PC-9 (cell line): ENCODE measurements around the gene CNGB1. TPM values are rescaled to one million over a fixed set of nuclear protein-coding genes. Genes with fewer than 3 reads are reported as not detected.
"Not testable (repeated sequence)": the region's sequence is repeated elsewhere in the genome, so short reads cannot be mapped to it uniquely, and the experiment has no call there.

ENCODE experiments used
- BruUV-seq: library from RNA; stranded (reverse); fragments of 400-500 nt; replicated peaks from 2 replicates; lab custom pipeline; 2021; lab: Mats Ljungman, UMichigan
- CTCF ChIA-PET: fragments of 300-600 bp; sonication (Branson Sonifier 250); formaldehyde crosslinking; loops from one replicate; lab custom pipeline; 2022; ENCODE audit warnings: antibody characterized with exemption; lab: Charles Lee
- POLR2A ChIA-PET: fragments of 300-600 bp; sonication (Branson Sonifier 250); formaldehyde crosslinking; loops from one replicate; lab custom pipeline; 2022; ENCODE audit warnings: antibody characterized with exemption; ENCODE audit not compliant: unreplicated experiment; lab: Charles Lee
- DNase-seq, 2 experiments: peaks; one replicate each; pipeline versions ENCODE4 v3.0.0 to v3.0.0-alpha.2; 2015 to 2022; ENCODE audit warnings: mixed read lengths in 1 of 2
- H2AFZ ChIP-seq: fragments of 200-600 bp; sonication (generic); 2 replicates; pipeline ENCODE4 v1.8.1; 2017; ENCODE audit warnings: antibody characterized with exemption
- H3F3A ChIP-seq: fragments of 200-600 bp; sonication (generic); 2 replicates; pipeline ENCODE4 v1.8.1; 2017; ENCODE audit warnings: antibody characterized with exemption, mild to moderate bottlenecking, low read depth; ENCODE audit not compliant: insufficient read depth
- H3K27ac ChIP-seq: fragments of 200-600 bp; sonication (generic); 2 replicates; pipeline ENCODE4 v1.6.1; 2016; ENCODE audit warnings: mixed run types
- H3K27me3 ChIP-seq: fragments of 200-600 bp; sonication (generic); 2 replicates; pipeline ENCODE4 v1.6.1; 2016; ENCODE audit warnings: low read depth, mixed run types; ENCODE audit not compliant: insufficient read depth
- H3K36me3 ChIP-seq: fragments of 200-600 bp; sonication (generic); 2 replicates; pipeline ENCODE4 v1.6.1; 2016; ENCODE audit warnings: low read depth, mixed run types
- H3K4me1 ChIP-seq: fragments of 200-600 bp; sonication (generic); replicated peaks from 2 replicates; pipeline ENCODE4 v1.6.1; 2016; ENCODE audit warnings: mixed run types; ENCODE audit not compliant: insufficient read depth
- H3K4me2 ChIP-seq: fragments of 200-600 bp; sonication (generic); 2 replicates; pipeline ENCODE4 v1.6.1; 2017; ENCODE audit warnings: mixed run types
- H3K4me3 ChIP-seq: fragments of 200-600 bp; sonication (generic); 2 replicates; pipeline ENCODE4 v1.6.1; 2016; ENCODE audit warnings: mixed run types
- H3K79me2 ChIP-seq: fragments of 200-600 bp; sonication (generic); 2 replicates; pipeline ENCODE4 v1.6.1; 2017; ENCODE audit warnings: low read depth, mixed run types
- H3K9me2 ChIP-seq: fragments of 200-600 bp; sonication (generic); 2 replicates; pipeline ENCODE4 v1.8.1; 2017; ENCODE audit warnings: mild to moderate bottlenecking; ENCODE audit not compliant: insufficient read depth
- H3K9me3 ChIP-seq: fragments of 200-600 bp; sonication (generic); 2 replicates; pipeline ENCODE4 v1.8.1; 2016; ENCODE audit warnings: low read depth; ENCODE audit not compliant: insufficient read depth
- H4K20me1 ChIP-seq: fragments of 200-600 bp; sonication (generic); 2 replicates; pipeline ENCODE4 v1.8.1; 2017; ENCODE audit not compliant: insufficient read depth
- CTCF ChIP-seq: fragments of 200-600 bp; sonication (generic); conservative IDR thresholded peaks from 2 replicates; pipeline ENCODE4 v1.6.1; 2017; ENCODE audit warnings: mixed run types, antibody characterized with exemption, mild to moderate bottlenecking, moderate library complexity
- EZH2 ChIP-seq: fragments of 200-600 bp; sonication (generic); IDR thresholded peaks from 2 replicates; pipeline ENCODE4 v1.8.0; 2017; ENCODE audit warnings: antibody characterized with exemption, low read depth
- intact Hi-C: fragments of 100-400 bp; cut with micrococcal nuclease; formaldehyde crosslinking; loops from one replicate; pipeline ENCODE4 v1.10.0; 2022; ENCODE audit not compliant: unreplicated experiment
- total RNA-seq: library from RNA; stranded (reverse); gene quantifications from 2 replicates; pipeline ENCODE4 v1.2.3, GENCODE V29; 2021

Gene CNGB1
- total RNA-seq, 1 experiment from 2014 or later: 1.1 TPM

DNA sequence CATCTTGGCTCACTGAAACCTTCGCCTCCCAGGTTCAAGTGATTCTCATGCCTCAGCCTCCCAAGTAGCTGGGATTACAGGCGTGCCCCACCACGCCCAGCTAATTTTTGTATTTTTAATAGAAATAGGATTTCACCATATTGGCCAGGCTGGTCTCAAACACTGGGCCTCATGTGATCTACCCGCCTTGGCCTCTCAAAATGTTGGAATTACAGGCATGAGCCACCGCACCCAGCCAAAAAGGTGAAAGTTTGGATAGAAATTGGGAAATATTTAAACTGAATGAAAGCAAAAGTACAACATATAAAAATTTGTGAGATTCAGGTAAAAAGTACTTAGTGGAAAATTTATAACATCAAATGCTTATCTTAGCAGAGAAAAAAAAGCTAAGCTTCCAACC lies 115.7 kb downstream of the CNGB1 start:
- TF ChIP-seq EZH2 (no peak), CTCF (no peak)
- no peaks in the 10 kb centered on the region for H3K4me1 ChIP-seq
- intact Hi-C loops: no loop called here
- no TSS peak for BruUV-seq
- CTCF ChIA-PET: no interaction called here
- no peak overlapping the region for H2AFZ ChIP-seq
- no peaks in the 10 kb centered on the region for H3K79me2 ChIP-seq
- H4K20me1 ChIP-seq: no peaks in the 10 kb centered on the region
- H3K36me3 ChIP-seq: no peaks in the 10 kb centered on the region
- H3K27ac ChIP-seq: no peak overlapping the region
- no peaks in the 10 kb centered on the region for H3K9me3 ChIP-seq
- H3K9me2 ChIP-seq: no peaks in the 10 kb centered on the region
- no peaks in the 10 kb centered on the region for H3K27me3 ChIP-seq
- no peaks in the 10 kb centered on the region; the same call in 1 of the 2 replicates for H3F3A ChIP-seq
- no peak for DNase-seq
- H3K4me2 ChIP-seq: no peak overlapping the region
- POLR2A ChIA-PET: no interaction called here
- no peak overlapping the region for H3K4me3 ChIP-seq

DNA sequence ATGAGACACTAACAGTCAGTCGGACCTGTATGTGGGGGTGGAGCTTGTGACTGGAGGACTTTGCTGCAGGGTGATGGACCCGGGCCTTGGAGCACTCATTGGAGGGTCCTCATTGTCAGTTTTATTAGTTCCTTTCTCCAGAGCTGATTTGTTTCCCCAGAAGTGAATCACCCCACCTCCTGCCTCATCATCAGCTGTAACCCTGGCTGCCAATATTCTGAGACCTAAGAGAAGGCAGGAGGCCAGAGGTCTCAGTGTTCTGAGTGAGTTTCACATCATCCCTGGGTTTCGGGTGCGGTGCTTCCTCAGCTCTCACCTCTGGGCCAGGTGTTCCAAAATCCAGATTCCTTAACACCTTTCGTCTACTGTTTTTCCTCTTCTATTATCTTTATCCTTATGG lies 118.7 kb downstream of the CNGB1 start:
- H4K20me1 ChIP-seq: no peaks in the 10 kb centered on the region
- no TSS peak for BruUV-seq
- no peak overlapping the region for H3K27ac ChIP-seq
- H3K9me3 ChIP-seq: no peaks in the 10 kb centered on the region
- H3K4me2 ChIP-seq: no peak overlapping the region
- no peak for DNase-seq
- no peak overlapping the region for H2AFZ ChIP-seq
- no peaks in the 10 kb centered on the region for H3K79me2 ChIP-seq
- intact Hi-C loops: no loop called here
- ChIA-PET CTCF (interaction anchor here (0.6 kb wide), 1 partner anchor 11 kb away, joined by 3 read pairs; no protein-coding TSS in a partner anchor), POLR2A (no interaction called here)
- TF ChIP-seq EZH2: no peak
- H3K27me3 ChIP-seq: no peaks in the 10 kb centered on the region
- no peaks in the 10 kb centered on the region; the same call in 1 of the 2 replicates for H3F3A ChIP-seq
- H3K4me3 ChIP-seq: no peak overlapping the region
- no peaks in the 10 kb centered on the region for H3K9me2 ChIP-seq
- no peaks in the 10 kb centered on the region for H3K36me3 ChIP-seq
- no peaks in the 10 kb centered on the region for H3K4me1 ChIP-seq

DNA sequence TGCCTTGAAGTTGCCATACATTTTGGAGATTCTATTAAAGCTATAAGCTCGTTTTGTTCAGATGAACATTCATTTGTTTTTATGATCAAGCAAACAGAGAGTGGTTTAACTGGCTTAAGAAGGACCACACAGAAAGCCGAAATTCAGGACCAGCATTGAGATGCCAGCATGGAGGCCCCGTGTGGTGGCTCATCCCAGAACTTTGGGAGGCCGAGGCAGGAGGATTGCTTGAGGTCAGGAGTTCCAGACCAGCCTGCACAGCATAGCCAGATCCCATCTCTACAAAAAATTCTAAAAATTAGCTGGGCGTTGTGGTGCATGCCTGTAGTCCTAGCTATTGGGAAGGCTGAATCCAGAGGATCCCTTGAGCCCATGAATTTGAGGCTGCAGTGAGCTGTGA lies 122.7 kb downstream of the CNGB1 start:
- intact Hi-C loops: no loop called here
- no TSS peak for BruUV-seq
- ChIA-PET POLR2A (interaction anchor here (0.6 kb wide), 1 partner anchor 1119 kb away, joined by 3 read pairs; no protein-coding TSS in a partner anchor), CTCF (no interaction called here)
- Histone ChIP-seq H3K27ac (no peak overlapping the region), H2AFZ (no peak overlapping the region), H3K27me3 (no peaks in the 10 kb centered on the region), H3K4me3 (no peak overlapping the region), H3K36me3 (no peaks in the 10 kb centered on the region), H4K20me1 (no peaks in the 10 kb centered on the region), H3K79me2 (no peaks in the 10 kb centered on the region), H3F3A (no peaks in the 10 kb centered on the region), H3K4me2 (no peak overlapping the region), H3K4me1 (peaks cover 10% of the 10 kb centered on the region; the same call in 1 of the 2 replicates), H3K9me3 (no peaks in the 10 kb centered on the region), H3K9me2 (no peaks in the 10 kb centered on the region)
- DNase-seq: no peak
- TF ChIP-seq CTCF: no peak
- TF ChIP-seq EZH2: no peak

DNA sequence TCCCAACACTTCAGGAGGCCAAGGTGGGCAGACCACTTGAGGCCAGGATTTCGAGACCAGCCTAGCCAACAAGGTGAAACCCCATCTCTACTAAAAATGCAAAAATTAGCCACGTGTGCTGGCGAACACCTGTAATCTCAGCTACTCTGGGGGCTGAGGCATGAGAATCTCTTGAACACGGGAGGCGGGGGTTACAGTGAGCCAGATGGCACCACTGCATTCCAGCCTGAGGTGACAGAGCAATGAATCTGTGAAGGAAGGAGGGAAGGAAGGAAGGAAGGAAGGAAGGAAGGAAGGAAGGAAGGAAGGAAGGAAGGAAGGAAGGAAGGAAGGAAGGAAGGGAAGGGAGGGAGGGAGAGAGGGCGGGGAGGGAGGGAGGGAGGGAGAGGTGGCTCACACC lies 124.0 kb downstream of the CNGB1 start:
- H3K79me2 ChIP-seq, H3K27me3 ChIP-seq, H3K36me3 ChIP-seq, H3K4me3 ChIP-seq, H3K9me3 ChIP-seq, H4K20me1 ChIP-seq, H3K4me2 ChIP-seq, H3K4me1 ChIP-seq, H2AFZ ChIP-seq, H3K9me2 ChIP-seq, H3F3A ChIP-seq, BruUV-seq, CTCF ChIA-PET, DNase-seq, intact Hi-C loops, H3K27ac ChIP-seq: not testable (repeated sequence)
- POLR2A ChIA-PET: interaction anchor here (0.6 kb wide), 1 partner anchor 606 kb away, joined by 4 read pairs; no protein-coding TSS in a partner anchor
